HuH-7 (cell line): Measurements from ENCODE around the gene FRMD3.

Experiments used
- DNase-seq: peaks from one replicate; pipeline ENCODE4 v3.0.0; 2011; ENCODE audit warnings: low spot score

Gene FRMD3

GRCh38 chr9:83538172-83538889 lies at the start of gene FRMD3:
Gene FRMD3, minus strand, starts transcription at chr9:83538401. Its CDS starts 170 bp downstream, at chr9:83538231.
- DNase-seq: peak; percentile 87

GRCh38 chr9:83584995-83585394 lies 46.8 kb upstream of the FRMD3 start:
- no peak for DNase-seq

GRCh38 chr9:83583151-83584014 lies 45.2 kb upstream of the FRMD3 start:
- peak; percentile 59 for DNase-seq

DNA sequence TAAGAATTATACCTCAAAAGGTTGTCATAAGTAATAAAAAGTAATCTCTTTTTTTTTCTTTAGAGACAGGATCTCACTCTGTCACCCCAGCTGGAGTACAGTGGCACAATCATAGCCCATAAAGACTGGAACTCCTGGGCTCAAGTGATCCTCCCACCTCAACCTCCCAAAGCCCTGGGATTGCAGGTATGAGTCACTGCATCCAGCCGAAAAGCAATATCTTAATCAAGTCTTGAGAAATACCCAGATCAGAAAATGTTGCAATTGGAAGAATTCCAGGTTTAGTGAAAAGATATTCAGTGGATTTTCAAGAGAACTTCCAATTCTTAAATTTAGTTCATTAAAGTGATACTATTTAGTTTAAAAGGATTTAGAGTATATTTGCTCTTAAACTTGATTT lies 43.8 kb upstream of the FRMD3 start:
- DNase-seq: no peak

DNA sequence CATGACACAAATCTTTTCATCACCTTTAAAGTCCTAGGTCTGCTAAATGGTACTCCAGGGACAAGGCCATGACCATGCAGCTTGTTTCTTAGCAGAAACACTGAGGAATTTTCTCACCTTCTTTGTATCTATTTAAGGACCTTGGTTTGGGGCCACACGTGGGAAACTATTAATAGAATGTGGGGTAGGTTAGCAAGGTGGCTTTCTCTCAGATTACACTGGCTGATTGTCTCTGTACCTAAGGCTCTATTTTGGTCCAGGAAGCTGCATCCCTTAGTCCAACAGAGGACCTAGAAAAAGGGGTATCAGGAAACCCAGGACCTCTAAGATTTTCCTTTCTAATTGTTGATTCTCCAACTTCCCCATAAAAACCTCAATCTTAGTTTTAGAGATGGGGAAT lies 36.3 kb upstream of the FRMD3 start:
- no peak for DNase-seq

DNA sequence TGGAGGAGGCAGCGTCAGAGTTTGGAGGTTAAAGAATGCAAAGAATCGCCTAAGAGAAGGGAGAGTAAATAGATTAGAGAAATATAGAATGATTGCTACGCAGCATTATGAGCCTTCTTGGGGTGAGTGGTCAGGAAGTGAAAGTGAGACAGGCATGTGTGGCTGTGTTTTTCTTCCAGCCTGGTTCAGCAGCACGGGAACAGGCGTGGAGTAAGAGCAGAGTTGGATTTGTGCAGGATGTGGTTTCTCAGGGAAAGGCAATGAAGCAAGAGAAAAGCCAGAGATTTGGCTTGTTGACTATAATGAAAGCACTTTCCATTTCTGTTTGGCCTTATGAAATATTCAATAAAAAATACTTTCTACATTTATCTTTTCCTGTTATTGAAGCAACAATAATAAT lies 34.3 kb upstream of the FRMD3 start:
- DNase-seq: no peak

DNA sequence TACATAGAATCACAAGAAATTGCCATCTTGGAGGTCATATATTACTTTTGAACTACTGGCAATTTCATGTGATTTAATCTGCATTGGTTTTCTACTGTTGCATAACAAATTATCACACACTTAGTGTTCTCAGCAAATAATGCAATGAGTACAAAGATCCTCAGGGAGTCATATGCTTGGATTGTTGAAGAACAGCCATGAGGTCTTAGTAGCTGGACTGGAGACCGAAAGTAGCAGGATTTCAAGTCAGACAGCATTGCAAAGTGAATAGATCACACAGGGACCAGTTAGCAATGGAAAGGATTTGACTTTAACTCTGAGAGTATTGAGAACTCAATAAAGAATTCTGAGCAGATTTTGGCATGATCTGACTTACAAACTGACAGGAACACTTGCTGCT lies 32.2 kb upstream of the FRMD3 start:
- DNase-seq: no peak

DNA sequence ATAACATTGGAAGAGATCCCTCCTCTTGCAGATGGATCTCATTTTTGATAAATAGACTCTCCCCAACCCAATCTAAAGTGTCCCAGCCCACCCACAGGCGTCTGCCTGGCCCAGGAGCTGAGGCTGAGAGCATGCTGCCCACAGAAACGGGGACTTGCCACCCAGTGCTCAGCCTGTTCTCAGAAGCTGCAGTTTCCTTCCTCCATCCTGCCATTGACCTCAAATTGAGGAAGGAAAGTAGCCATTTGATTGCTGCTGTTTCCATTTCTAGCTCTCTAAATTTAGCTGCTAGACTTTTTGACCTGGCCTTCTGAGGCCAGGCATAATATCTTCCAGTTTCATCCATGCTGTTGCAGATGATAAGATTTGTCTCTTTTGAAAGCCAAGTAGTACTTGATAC lies 31.1 kb upstream of the FRMD3 start:
- DNase-seq: no peak

- DNase-seq: no peak
Measured at GRCh38 chr9:83563360-83563759, 25.2 kb upstream of the FRMD3 start.

GRCh38 chr9:83560169-83560826 lies 22.1 kb upstream of the FRMD3 start:
- DNase-seq: no peak

DNA sequence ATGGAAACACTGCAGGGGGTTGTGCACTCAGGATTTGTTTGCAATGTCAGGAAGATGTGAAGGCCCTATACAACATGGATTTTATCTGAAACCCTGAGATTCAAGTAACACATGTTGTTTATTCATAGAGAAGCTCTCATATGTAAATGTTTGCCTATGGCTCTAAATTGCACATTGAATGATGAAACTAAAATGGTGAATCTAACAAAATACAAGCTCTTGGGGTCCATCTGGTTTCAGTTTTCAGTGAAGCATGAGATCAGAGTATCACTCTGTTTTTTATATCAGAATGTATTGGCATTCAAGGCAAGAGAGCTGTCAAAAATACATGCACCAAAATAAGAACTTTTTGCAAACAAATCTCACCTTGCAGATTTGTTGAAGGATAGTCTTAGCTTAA lies 19.6 kb upstream of the FRMD3 start:
- no peak for DNase-seq

DNA sequence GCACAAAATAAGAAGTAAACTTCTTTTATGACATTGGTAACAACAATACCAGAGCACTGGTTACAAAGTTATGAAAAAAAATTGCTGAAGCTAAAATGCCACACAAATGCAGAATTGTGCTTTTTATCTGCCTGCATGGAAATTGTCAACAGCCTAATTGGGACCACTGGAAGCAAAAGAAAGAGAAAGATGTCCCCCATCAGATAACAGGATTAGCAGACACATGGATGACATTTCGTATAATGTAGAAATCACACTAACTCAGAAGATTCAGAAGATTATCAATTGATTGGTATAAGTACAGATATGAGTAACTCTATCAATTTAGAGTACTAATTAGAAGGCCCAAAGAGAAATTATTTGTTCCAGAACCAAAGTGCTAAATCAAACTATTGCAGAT lies 19.1 kb upstream of the FRMD3 start:
- no peak for DNase-seq

- no peak for DNase-seq
Measured at GRCh38 chr9:83554278-83554677, 16.1 kb upstream of the FRMD3 start.

DNA sequence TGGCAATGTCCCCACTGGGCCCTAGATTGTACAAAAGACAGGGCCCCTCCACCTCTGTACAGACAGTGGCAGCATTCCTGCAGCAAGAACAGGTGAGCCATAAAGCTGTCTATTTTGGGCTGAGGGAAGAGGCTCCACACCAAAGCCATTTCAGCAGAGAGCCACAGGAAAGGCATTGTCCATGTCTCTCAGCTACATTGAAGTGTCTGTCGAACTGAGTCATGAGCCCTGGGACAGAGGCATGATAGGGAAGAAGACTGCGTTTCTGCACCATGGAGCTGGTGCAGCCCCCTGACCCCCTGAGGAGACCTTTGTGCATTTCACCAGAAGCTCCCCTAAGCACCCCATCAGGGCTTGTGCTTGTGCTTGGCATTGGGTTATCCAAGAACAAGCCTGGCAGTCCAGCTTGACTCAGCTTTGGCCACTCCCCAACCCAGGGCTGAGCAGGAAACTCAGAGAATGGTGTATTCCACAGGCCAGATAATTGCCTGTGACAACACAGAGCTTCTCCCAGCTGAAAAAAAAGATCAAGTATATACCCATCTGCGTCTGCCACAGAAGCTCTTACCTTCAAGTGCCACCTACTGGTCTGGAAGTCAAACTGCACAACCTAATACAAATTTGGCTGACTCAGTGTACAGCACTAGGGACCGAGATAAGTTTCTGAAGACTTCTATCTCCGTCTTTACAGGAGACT lies 5.9 kb upstream of the FRMD3 start:
- DNase-seq: peak; percentile 54

GRCh38 chr9:83538890-83539238 lies 663 bp upstream of the FRMD3 start:
- DNase-seq: no peak

DNA sequence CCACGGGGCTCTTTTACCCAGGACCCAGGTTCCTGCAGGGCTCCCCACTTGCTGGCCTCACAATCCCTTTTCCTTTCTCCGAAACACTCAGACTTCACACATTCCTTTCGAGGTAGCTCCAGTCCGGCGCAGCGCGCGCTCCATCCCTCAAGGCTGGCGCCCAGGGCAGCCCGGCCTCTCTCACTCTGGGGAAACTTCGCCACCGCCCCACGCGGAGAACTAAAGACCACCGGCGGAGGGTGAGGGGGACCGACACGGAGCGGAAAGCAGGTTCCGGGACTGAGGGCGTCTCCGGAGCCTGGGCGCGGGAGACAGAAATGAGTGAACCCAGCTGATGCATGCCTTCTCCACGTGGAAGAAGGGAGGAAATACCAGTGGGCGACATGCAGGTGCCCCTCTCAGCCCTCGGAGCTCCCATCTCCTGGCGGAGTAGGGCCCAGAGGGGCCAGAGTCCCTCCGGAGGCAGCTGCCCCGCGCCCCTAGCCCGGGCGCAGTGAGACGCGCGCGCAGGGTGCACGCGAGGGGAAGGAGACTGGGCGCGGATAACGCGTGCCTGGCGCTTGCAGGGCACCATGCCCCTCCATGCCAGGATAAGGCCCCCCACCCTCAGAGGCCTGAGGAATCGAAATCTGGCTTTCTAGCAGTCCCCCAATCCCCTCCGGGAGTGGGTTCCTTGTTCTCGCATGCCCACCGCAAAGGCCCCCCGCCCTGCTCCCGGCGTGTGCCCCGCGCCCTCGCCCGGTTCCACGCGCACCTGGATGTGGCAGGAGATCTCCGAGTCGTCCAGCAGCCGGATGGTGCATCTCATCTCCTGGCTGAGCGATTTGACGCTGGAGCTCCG lies 650 bp downstream of the FRMD3 start:
- DNase-seq: no peak

DNA sequence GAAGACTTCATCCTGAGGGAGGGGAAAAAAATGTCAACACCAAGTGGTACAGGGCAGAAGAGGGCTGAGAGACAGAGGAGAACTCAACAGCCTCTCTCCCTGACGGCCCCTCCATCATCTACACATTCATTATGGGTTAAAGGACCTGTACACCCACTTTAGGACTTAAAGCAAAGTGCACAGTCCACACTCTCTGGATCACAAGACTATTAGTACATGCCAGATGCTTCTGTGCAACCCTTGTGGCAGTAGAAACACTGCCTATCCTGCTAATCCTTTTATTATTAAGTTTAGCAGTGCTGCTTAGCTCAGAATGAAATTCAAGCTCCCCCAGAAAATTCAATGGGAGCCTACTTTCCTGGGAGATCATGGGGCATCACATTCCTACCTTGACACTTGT lies 1.9 kb downstream of the FRMD3 start:
- DNase-seq: no peak

- DNase-seq: no peak
Measured at GRCh38 chr9:83535736-83536135, 2.5 kb downstream of the FRMD3 start.

GRCh38 chr9:83533296-83533695 lies 4.9 kb downstream of the FRMD3 start:
- DNase-seq: no peak

- no peak for DNase-seq
Measured at GRCh38 chr9:83526901-83527300, 11.3 kb downstream of the FRMD3 start.

DNA sequence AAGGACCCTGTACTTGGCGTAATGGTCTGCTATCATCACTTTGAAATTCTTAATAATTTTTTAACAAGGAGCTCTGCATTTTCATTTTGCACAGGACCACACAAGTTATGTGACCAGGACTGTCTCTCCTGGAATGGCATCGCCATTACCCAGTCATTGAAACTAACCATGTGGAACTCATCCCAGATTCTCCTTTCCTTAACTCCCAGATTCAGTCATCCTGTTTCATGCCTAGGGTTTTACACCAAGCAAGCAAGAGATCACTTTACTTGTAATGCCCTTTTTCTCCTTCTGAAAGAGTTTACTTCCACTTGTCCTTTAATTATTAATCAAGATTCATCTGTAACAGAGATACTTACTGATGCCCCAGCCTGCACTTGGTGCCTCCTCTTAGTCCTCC lies 12.0 kb downstream of the FRMD3 start:
- DNase-seq: no peak

DNA sequence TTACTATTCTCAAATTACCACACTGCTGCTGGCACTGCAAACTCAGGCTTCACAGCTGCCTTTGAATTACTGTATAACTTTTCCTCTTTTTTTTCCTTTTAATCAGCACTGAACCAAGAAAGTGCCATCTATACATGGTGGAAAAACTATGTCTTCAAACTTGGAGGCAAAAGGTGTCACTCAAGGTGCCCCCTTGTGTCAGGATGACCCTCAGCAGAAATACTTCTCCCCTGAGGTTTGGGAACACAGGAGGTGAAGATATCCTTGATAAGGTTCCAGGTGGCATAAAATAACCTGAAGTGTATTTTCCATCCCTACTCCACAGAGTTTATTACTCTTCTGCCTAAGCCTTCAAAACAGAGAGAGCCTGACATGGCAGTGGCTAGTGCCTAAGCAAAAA lies 14.5 kb downstream of the FRMD3 start:
- no peak for DNase-seq
